ENCODE results near the gene GINM1. TPM values are rescaled to one million over a fixed set of nuclear protein-coding genes. Genes with fewer than 3 reads are reported as not detected.

GINM1 gene
- total RNA-seq, 1 donor from 2014 or later, result 58.6 TPM

- no peaks in the 10 kb centered on the region for H3K36me3 Mint-ChIP-seq (ENCODE audit: low read depth)
- no peak for TF ChIP-seq CTCF (IDR thresholded peaks at IDR 0.05)
- peaks cover 24% of the 10 kb centered on the region for H3K4me1 Mint-ChIP-seq (ENCODE audit: low read depth)
- no peaks in the 10 kb centered on the region for H3K27me3 Mint-ChIP-seq (ENCODE audit: low read depth)
- no peaks in the 10 kb centered on the region for H3K9me3 Mint-ChIP-seq (ENCODE audit: low read depth)
- no peak for DNase-seq (ENCODE audit: low spot score)
- H3K4me3 Mint-ChIP-seq (ENCODE audit: unreplicated experiment), result no peak overlapping the region
- H3K27ac Mint-ChIP-seq (ENCODE audit: unreplicated experiment), result no peak overlapping the region
These were observed 1.9 kb downstream of the GINM1 start for GRCh38 chr6:149567945-149568585.

GRCh38 chr6:149580880-149581279, 14.7 kb downstream of the GINM1 start:
- Mint-ChIP-seq H3K4me1 (ENCODE audit: low read depth) (no peaks in the 10 kb centered on the region), H3K27me3 (ENCODE audit: low read depth) (no peaks in the 10 kb centered on the region), H3K4me3 (ENCODE audit: unreplicated experiment) (no peak overlapping the region), H3K36me3 (ENCODE audit: low read depth) (peaks cover 10% of the 10 kb centered on the region), H3K9me3 (ENCODE audit: low read depth) (no peaks in the 10 kb centered on the region), H3K27ac (ENCODE audit: unreplicated experiment) (no peak overlapping the region)
- no peak for TF ChIP-seq CTCF (IDR thresholded peaks at IDR 0.05)
- no peak for DNase-seq (ENCODE audit: low spot score)

GRCh38 chr6:149581349-149581748, 15.2 kb downstream of the GINM1 start:
- Mint-ChIP-seq H3K4me3 (ENCODE audit: unreplicated experiment) (no peak overlapping the region), H3K36me3 (ENCODE audit: low read depth) (peaks cover 10% of the 10 kb centered on the region)

GRCh38 chr6:149586149-149586548, 20.0 kb downstream of the GINM1 start:
- H3K4me3 Mint-ChIP-seq (ENCODE audit: unreplicated experiment), result no peak overlapping the region
- H3K4me1 Mint-ChIP-seq (ENCODE audit: low read depth), result no peaks in the 10 kb centered on the region
- no peak for TF ChIP-seq CTCF (IDR thresholded peaks at IDR 0.05)
- no peak overlapping the region for H3K27ac Mint-ChIP-seq (ENCODE audit: unreplicated experiment)
- H3K27me3 Mint-ChIP-seq (ENCODE audit: low read depth), result no peaks in the 10 kb centered on the region
- no peaks in the 10 kb centered on the region for H3K9me3 Mint-ChIP-seq (ENCODE audit: low read depth)
- peaks cover 13% of the 10 kb centered on the region for H3K36me3 Mint-ChIP-seq (ENCODE audit: low read depth)
- DNase-seq (ENCODE audit: low spot score), result no peak

More at GRCh38 chr6:149581349-149581748, 15.2 kb downstream of the GINM1 start:
- Mint-ChIP-seq H3K9me3 (ENCODE audit: low read depth) (no peaks in the 10 kb centered on the region), H3K4me1 (ENCODE audit: low read depth) (no peaks in the 10 kb centered on the region), H3K27ac (ENCODE audit: unreplicated experiment) (no peak overlapping the region), H3K27me3 (ENCODE audit: low read depth) (no peaks in the 10 kb centered on the region)
- TF ChIP-seq CTCF (IDR thresholded peaks at IDR 0.05), result no peak
- no peak for DNase-seq (ENCODE audit: low spot score)

GRCh38 chr6:149592983-149593382, 26.8 kb downstream of the GINM1 start:
- DNase-seq (ENCODE audit: low spot score), result no peak
- Mint-ChIP-seq H3K27ac (ENCODE audit: unreplicated experiment) (no peak overlapping the region), H3K27me3 (ENCODE audit: low read depth) (no peaks in the 10 kb centered on the region), H3K4me3 (ENCODE audit: unreplicated experiment) (no peak overlapping the region), H3K9me3 (ENCODE audit: low read depth) (no peaks in the 10 kb centered on the region), H3K36me3 (ENCODE audit: low read depth) (peaks cover 18% of the 10 kb centered on the region), H3K4me1 (ENCODE audit: low read depth) (no peaks in the 10 kb centered on the region)
- no peak for TF ChIP-seq CTCF (IDR thresholded peaks at IDR 0.05)
